SK-N-SH (cell line): ENCODE results near the gene GMNN.

Experiments used
- CTCF ChIP-seq: fragments of 200-600 bp; sonication (generic); IDR thresholded peaks from 2 replicates; pipeline ENCODE4 v1.6.1; 2017; ENCODE audit warnings: antibody characterized with exemption, mild to moderate bottlenecking, moderate library complexity
- SMC3 ChIP-seq: IDR thresholded peaks from 2 replicates; pipeline ENCODE4 v1.6.1; 2012; ENCODE audit warnings: low read depth, low read length, improper control_type of control experiment
- TF ChIP-seq, protein P1 (sequence below): IDR thresholded peaks from 2 replicates; pipeline ENCODE4 v1.4.0; 2012; ENCODE audit warnings: low read depth

DNA sequence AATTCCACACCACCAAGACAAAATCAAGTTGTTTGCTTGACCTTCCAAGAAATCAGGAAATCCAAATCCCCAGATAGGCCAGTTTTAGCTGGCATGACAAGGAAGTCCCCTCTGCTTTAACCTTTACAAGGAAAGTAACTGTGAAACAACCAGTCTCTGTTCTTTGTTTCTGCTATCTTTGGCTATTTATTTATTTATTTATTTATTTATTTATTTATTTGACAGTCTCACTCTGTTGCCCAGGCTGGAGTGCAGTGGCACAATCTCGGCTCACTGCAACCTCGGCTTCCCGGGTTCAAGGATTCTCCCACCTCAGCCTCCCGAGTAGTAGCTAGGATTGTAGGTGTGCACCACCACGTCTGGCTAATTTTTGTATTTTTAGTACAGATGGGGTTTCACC, 14.5 kb upstream of the GMNN start:
- TF ChIP-seq, protein P1, sequence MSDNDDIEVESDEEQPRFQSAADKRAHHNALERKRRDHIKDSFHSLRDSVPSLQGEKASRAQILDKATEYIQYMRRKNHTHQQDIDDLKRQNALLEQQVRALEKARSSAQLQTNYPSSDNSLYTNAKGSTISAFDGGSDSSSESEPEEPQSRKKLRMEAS = no peak
- TF ChIP-seq CTCF (no peak), SMC3 (no peak)
